Neural cell (in vitro differentiated cells): ENCODE data around the gene ARL13A. TPM values are rescaled to one million over a fixed set of nuclear protein-coding genes. Genes with fewer than 3 reads are reported as not detected.

ENCODE experiments used
- H2AFZ ChIP-seq: fragments of 200-600, 300-800 bp; sonication (generic), shearing (Covaris generic); 2 replicates; pipeline ENCODE4 v1.6.0; 2014; ENCODE audit warnings: low read depth, mild to moderate bottlenecking, antibody characterized with exemption, low read length, moderate library complexity
- H3F3A ChIP-seq: fragments of 200-600 bp; shearing (Covaris generic); 2 replicates; pipeline ENCODE4 v1.6.1; 2016; ENCODE audit warnings: mild to moderate bottlenecking, moderate library complexity, mixed read lengths, antibody characterized with exemption, low read length; ENCODE audit not compliant: insufficient read depth, poor library complexity, severe bottlenecking
- H3K27ac ChIP-seq: fragments of 200-600, 300-800 bp; sonication (generic), shearing (Covaris generic); 2 replicates; pipeline ENCODE4 v1.5.1; 2014; ENCODE audit warnings: mild to moderate bottlenecking, low read length, moderate library complexity
- H3K27me3 ChIP-seq: fragments of 300-800, 200-600 bp; sonication (generic), shearing (Covaris generic); 2 replicates; pipeline ENCODE4 v1.6.0; 2014; ENCODE audit warnings: mild to moderate bottlenecking, low read depth, low read length, moderate library complexity; ENCODE audit not compliant: insufficient read depth
- H3K36me3 ChIP-seq: fragments of 300-800, 200-600 bp; sonication (generic), shearing (Covaris generic); 2 replicates; pipeline ENCODE4 v1.5.1; 2014; ENCODE audit warnings: mild to moderate bottlenecking, antibody characterized with exemption, low read length, moderate library complexity; ENCODE audit not compliant: insufficient read depth
- H3K4me2 ChIP-seq: fragments of 300-800, 200-600 bp; sonication (generic), shearing (Covaris generic); 2 replicates; pipeline ENCODE4 v1.6.0; 2014; ENCODE audit warnings: mild to moderate bottlenecking, low read length
- H3K4me3 ChIP-seq: fragments of 300-800, 200-600 bp; sonication (generic), shearing (Covaris generic); 2 replicates; pipeline ENCODE4 v1.5.1; 2014; ENCODE audit warnings: mild to moderate bottlenecking, low read length, moderate library complexity
- H3K79me2 ChIP-seq: fragments of 200-600 bp; shearing (Covaris generic); replicated peaks from 2 replicates; pipeline ENCODE4 v1.6.0; 2014; ENCODE audit warnings: mild to moderate bottlenecking, low read length, moderate library complexity; ENCODE audit not compliant: insufficient read depth
- H3K9ac ChIP-seq: fragments of 300-800, 200-600 bp; sonication (generic), shearing (Covaris generic); 2 replicates; pipeline ENCODE4 v1.6.1; 2016; ENCODE audit warnings: mild to moderate bottlenecking, low read length, mixed read lengths
- H3K9me2 ChIP-seq: fragments of 200-600 bp; shearing (Covaris generic); 2 replicates; pipeline ENCODE4 v1.6.1; 2016; ENCODE audit warnings: mild to moderate bottlenecking, low read length, mixed read lengths; ENCODE audit not compliant: insufficient read depth
- H3K9me3 ChIP-seq: fragments of 200-600, 300-800 bp; sonication (generic), shearing (Covaris generic); 2 replicates; pipeline ENCODE4 v1.6.1; 2016; ENCODE audit warnings: mild to moderate bottlenecking, mixed run types, low read length, moderate library complexity, mixed read lengths
- H4K20me1 ChIP-seq: fragments of 200-600 bp; shearing (Covaris generic); 2 replicates; pipeline ENCODE4 v1.6.1; 2016; ENCODE audit warnings: mild to moderate bottlenecking, mixed run types; ENCODE audit not compliant: insufficient read depth
- CTCF ChIP-seq: fragments of 450-650 bp; IDR thresholded peaks from 2 replicates; pipeline ENCODE4 v1.5.1; 2014; ENCODE audit warnings: antibody characterized with exemption, mild to moderate bottlenecking, moderate library complexity; ENCODE audit not compliant: poor library complexity, severe bottlenecking
- EP300 ChIP-seq: fragments of 450-650 bp; conservative IDR thresholded peaks from 2 replicates; pipeline ENCODE4 v1.6.1; 2014; ENCODE audit warnings: antibody characterized with exemption, mild to moderate bottlenecking, moderate library complexity; ENCODE audit not compliant: poor library complexity, severe bottlenecking
- EZH2 ChIP-seq: fragments of 200-600, 300-800 bp; shearing (Covaris generic), sonication (generic); IDR thresholded peaks from 2 replicates; pipeline ENCODE4 v1.6.1; 2014; ENCODE audit warnings: antibody characterized with exemption, low read length, borderline replicate concordance, mild to moderate bottlenecking; ENCODE audit not compliant: insufficient read depth, poor library complexity, severe bottlenecking
- MXI1 ChIP-seq: fragments of 450-650 bp; conservative IDR thresholded peaks from 2 replicates; pipeline ENCODE4 v1.6.1; 2014; ENCODE audit warnings: antibody characterized with exemption, mild to moderate bottlenecking; ENCODE audit not compliant: poor library complexity, severe bottlenecking
- POLR2AphosphoS5 ChIP-seq: IDR thresholded peaks from 2 replicates; pipeline ENCODE4 v1.6.1; 2012
- RAD21 ChIP-seq: fragments of 450-650 bp; conservative IDR thresholded peaks from 2 replicates; pipeline ENCODE4 v1.6.1; 2014; ENCODE audit warnings: antibody characterized with exemption, mild to moderate bottlenecking, moderate library complexity
- REST ChIP-seq: IDR thresholded peaks from 2 replicates; pipeline ENCODE4 v1.6.1; 2012; ENCODE audit warnings: borderline replicate concordance
- SMC3 ChIP-seq: fragments of 450-650 bp; conservative IDR thresholded peaks from 2 replicates; pipeline ENCODE4 v1.6.1; 2014; ENCODE audit warnings: antibody characterized with exemption, mild to moderate bottlenecking, moderate library complexity; ENCODE audit not compliant: poor library complexity
- TAF1 ChIP-seq: IDR thresholded peaks from 2 replicates; pipeline ENCODE4 v1.6.1; 2012; ENCODE audit warnings: low read depth
- polyA plus RNA-seq: library from polyadenylated mRNA; depleted of rRNA; stranded (reverse); fragments of >200 nt; gene quantifications from 2 replicates; pipeline ENCODE4 v1.2.3, GENCODE V29; 2014

The ARL13A gene
- polyA plus RNA-seq, 1 donor from 2014 or later, result not detected

- Histone ChIP-seq H4K20me1 (no peaks in the 10 kb centered on the region), H3K27me3 (no peaks in the 10 kb centered on the region), H3K4me3 (no peak overlapping the region), H3K79me2 (no peaks in the 10 kb centered on the region), H2AFZ (no peak overlapping the region), H3K9me3 (no peaks in the 10 kb centered on the region), H3F3A (no peaks in the 10 kb centered on the region), H3K4me2 (no peak overlapping the region), H3K36me3 (no peaks in the 10 kb centered on the region), H3K27ac (no peak overlapping the region), H3K9me2 (no peaks in the 10 kb centered on the region), H3K9ac (no peak overlapping the region)
- TF ChIP-seq TAF1 (no peak), REST (no peak), SMC3 (no peak), MXI1 (no peak), EP300 (no peak), EZH2 (no peak), CTCF (no peak), POLR2AphosphoS5 (no peak), RAD21 (no peak)
These were observed 33.7 kb upstream of the ARL13A start for GRCh38 chrX:100935767-100936166.

DNA sequence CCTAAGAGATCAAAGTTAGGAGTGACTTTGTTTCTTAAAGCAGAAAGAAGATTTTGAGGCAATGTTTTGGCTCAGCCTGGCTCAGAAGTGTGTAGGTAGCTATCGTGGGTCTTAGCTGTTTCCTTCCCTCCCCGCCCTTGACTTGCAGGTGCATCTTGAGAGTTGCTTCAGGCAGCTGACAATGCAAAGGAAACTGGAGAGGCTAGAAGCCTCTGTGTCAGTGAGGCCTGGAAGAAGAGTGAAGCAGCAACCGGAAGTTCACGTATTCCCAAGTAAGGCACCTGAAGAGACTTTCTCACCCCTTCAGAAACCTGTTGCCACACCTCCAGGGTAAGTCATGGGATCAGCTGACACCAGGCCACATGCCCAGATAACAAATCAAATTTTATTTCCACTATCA, 30.2 kb upstream of the ARL13A start:
- Histone ChIP-seq H3K9ac (no peak overlapping the region), H3K36me3 (no peaks in the 10 kb centered on the region), H4K20me1 (no peaks in the 10 kb centered on the region), H3K9me2 (no peaks in the 10 kb centered on the region), H3K27me3 (no peaks in the 10 kb centered on the region), H3K9me3 (no peaks in the 10 kb centered on the region), H3K4me2 (no peak overlapping the region), H3K27ac (no peak overlapping the region), H3F3A (no peaks in the 10 kb centered on the region), H3K79me2 (no peaks in the 10 kb centered on the region), H3K4me3 (no peak overlapping the region), H2AFZ (no peak overlapping the region)
- TF ChIP-seq RAD21, result no peak
- no peak for TF ChIP-seq CTCF
- TF ChIP-seq MXI1, result no peak
- no peak for TF ChIP-seq EZH2
- no peak for TF ChIP-seq REST
- TF ChIP-seq POLR2AphosphoS5, result no peak
- no peak for TF ChIP-seq SMC3
- TF ChIP-seq EP300, result no peak
- no peak for TF ChIP-seq TAF1
